ENCODE results near the gene PLXNA4. TPM values are rescaled to one million over a fixed set of nuclear protein-coding genes. Genes with fewer than 3 reads are reported as not detected.

Gene PLXNA4
- total RNA-seq, 1 donor from 2014 or later = 21.7 TPM

DNA sequence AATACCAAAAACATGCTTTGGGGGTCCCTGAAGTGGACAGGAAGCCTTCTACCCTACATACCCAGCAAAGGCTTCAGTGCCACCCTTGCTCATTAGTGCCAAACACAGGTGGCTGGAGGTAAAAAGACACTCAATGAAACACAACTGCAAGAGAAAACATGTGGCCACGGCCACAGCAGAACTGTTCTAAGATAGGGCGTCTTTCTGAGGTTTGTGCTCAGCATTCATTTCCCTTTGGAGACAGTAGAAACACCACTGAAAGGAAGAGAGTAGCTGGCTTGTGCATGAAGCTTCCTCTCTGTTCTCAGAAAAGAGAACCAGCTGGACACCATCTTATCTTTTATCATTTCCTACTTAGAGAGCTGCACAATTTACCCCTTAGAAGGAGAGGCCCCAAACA, 143.0 kb downstream of the PLXNA4 start:
- Mint-ChIP-seq H3K4me3 (no peak overlapping the region), H3K4me1 (peaks cover 50% of the 10 kb centered on the region), H3K9me3 (no peaks in the 10 kb centered on the region), H3K27me3 (ENCODE audit: low read depth) (no peaks in the 10 kb centered on the region), H3K27ac (ENCODE audit: unreplicated experiment) (no peak overlapping the region), H3K36me3 (ENCODE audit: low read depth) (no peaks in the 10 kb centered on the region)
- no peak for DNase-seq (ENCODE audit: low read depth, low spot score)
- TF ChIP-seq CTCF (conservative IDR thresholded peaks at IDR 0.05) = no peak

DNA sequence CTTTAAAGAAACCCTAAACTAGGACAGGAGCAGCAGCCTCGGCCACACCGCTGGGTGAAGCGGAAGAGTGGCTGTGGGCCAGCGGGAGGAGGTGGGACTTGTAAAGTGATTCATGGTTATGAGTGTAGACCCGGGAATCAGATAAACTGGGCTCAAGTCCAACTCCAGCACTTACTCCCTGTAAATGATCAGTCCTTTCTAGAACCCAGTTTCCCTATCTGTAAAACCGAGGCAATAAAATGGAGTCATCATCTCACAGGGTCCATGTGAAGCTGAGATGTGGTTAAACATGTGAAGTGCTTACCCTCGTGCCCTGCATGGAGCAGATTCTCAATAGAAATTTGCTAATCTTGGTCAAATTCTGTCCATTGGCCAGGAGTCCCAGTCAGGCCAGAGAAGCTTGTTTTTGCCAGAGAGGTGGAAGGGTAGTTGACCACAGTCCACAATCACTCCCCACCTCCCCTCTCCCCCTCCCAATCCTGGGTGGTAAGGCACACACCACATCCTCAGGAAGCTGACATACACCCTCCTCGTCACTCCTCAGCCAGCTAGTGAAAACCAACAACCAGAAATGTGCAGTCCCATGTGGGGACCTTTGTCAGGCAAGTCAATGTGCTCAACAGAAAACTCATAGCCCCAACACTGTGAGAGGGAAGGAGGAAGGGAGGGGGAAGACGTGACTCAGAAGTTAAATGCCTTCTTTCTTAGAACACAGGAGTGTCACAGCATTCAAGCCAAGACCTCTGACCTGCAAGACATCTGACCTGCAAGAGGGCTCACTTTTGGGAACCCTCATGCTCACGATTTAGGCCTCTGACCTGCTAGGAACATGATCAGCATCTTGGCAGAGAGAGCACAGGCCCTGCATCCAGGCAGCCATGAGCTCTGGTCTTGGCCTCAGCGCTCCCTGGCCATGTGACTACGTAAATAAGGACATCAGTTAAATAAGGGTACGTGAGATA, 145.1 kb downstream of the PLXNA4 start:
- no peak for DNase-seq (ENCODE audit: low read depth, low spot score)
- H3K36me3 Mint-ChIP-seq (ENCODE audit: low read depth) = no peaks in the 10 kb centered on the region
- no peaks in the 10 kb centered on the region for H3K27me3 Mint-ChIP-seq (ENCODE audit: low read depth)
- peak overlapping the region; percentile 59 for H3K27ac Mint-ChIP-seq (ENCODE audit: unreplicated experiment)
- H3K4me1 Mint-ChIP-seq = peaks cover 46% of the 10 kb centered on the region
- no peak for TF ChIP-seq CTCF (conservative IDR thresholded peaks at IDR 0.05)
- H3K4me3 Mint-ChIP-seq = no peak overlapping the region
- H3K9me3 Mint-ChIP-seq = no peaks in the 10 kb centered on the region

GRCh38 chr7:132430041-132430855, 146.0 kb downstream of the PLXNA4 start:
- no peak for TF ChIP-seq CTCF (conservative IDR thresholded peaks at IDR 0.05)
- no peaks in the 10 kb centered on the region for H3K9me3 Mint-ChIP-seq
- DNase-seq (ENCODE audit: low read depth, low spot score) = no peak
- H3K4me3 Mint-ChIP-seq = no peak overlapping the region
- no peak overlapping the region for H3K27ac Mint-ChIP-seq (ENCODE audit: unreplicated experiment)
- no peaks in the 10 kb centered on the region for H3K36me3 Mint-ChIP-seq (ENCODE audit: low read depth)
- no peaks in the 10 kb centered on the region for H3K27me3 Mint-ChIP-seq (ENCODE audit: low read depth)
- peaks cover 46% of the 10 kb centered on the region for H3K4me1 Mint-ChIP-seq

- Mint-ChIP-seq H3K4me1 (peaks cover 47% of the 10 kb centered on the region), H3K9me3 (no peaks in the 10 kb centered on the region), H3K27me3 (ENCODE audit: low read depth) (no peaks in the 10 kb centered on the region), H3K36me3 (ENCODE audit: low read depth) (no peaks in the 10 kb centered on the region), H3K4me3 (no peak overlapping the region), H3K27ac (ENCODE audit: unreplicated experiment) (no peak overlapping the region)
- DNase-seq (ENCODE audit: low read depth, low spot score) = no peak
- TF ChIP-seq CTCF (conservative IDR thresholded peaks at IDR 0.05) = no peak
Measured at GRCh38 chr7:132429181-132429580, 147.1 kb downstream of the PLXNA4 start.

GRCh38 chr7:132428247-132428919, 147.9 kb downstream of the PLXNA4 start:
- Mint-ChIP-seq H3K9me3 (no peaks in the 10 kb centered on the region), H3K4me3 (no peak overlapping the region)

More at GRCh38 chr7:132428247-132428919, 147.9 kb downstream of the PLXNA4 start:
- TF ChIP-seq CTCF (conservative IDR thresholded peaks at IDR 0.05) = no peak
- Mint-ChIP-seq H3K36me3 (ENCODE audit: low read depth) (no peaks in the 10 kb centered on the region), H3K27ac (ENCODE audit: unreplicated experiment) (no peak overlapping the region), H3K27me3 (ENCODE audit: low read depth) (no peaks in the 10 kb centered on the region), H3K4me1 (peaks cover 52% of the 10 kb centered on the region)
- DNase-seq (ENCODE audit: low read depth, low spot score) = no peak
